ENCODE results near the gene KCNJ5.

DNA sequence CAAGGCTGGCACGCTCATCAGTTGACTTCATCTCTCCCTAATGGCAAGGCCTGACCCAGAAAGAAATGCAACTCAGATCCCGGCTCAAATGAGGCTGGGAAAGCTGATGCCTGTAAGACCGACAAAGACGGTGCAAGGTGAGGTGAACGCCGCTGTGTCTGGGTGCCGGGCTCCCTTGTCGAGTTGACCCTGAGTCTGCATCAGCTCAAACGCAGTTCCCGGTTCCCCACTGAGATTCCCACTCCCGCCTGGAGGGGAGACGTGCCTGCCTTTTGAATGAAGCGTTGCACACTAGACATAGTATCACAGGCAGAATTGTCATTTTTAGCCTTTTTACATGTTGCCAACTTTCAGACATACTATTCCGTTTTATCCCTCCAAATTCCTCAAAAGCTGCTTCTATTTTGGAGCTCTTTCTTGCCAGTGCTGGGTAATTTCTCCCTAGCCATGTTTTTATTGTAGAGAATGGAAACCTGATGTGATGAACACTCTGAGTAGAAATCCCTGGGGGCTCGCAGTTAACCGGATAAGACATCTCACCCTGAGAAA is 52.3 kb downstream of the KCNJ5 start:
- TF ChIP-seq, protein P1, sequence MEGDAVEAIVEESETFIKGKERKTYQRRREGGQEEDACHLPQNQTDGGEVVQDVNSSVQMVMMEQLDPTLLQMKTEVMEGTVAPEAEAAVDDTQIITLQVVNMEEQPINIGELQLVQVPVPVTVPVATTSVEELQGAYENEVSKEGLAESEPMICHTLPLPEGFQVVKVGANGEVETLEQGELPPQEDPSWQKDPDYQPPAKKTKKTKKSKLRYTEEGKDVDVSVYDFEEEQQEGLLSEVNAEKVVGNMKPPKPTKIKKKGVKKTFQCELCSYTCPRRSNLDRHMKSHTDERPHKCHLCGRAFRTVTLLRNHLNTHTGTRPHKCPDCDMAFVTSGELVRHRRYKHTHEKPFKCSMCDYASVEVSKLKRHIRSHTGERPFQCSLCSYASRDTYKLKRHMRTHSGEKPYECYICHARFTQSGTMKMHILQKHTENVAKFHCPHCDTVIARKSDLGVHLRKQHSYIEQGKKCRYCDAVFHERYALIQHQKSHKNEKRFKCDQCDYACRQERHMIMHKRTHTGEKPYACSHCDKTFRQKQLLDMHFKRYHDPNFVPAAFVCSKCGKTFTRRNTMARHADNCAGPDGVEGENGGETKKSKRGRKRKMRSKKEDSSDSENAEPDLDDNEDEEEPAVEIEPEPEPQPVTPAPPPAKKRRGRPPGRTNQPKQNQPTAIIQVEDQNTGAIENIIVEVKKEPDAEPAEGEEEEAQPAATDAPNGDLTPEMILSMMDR (IDR thresholded peaks at IDR 0.05), result no peak
- no peak for TF ChIP-seq POLR2A (IDR thresholded peaks at IDR 0.05)
